Measurements from ENCODE around the gene PLPP2. TPM values are rescaled to one million over a fixed set of nuclear protein-coding genes. Genes with fewer than 3 reads are reported as not detected.

PLPP2 gene
- total and polyA plus RNA-seq, 2 of the 13 experiments (the other 11 are each of a cell fraction or from before 2014, with no cell fraction given) = not detected

- no peaks in the 10 kb centered on the region for H4K20me1 ChIP-seq (ENCODE audit: insufficient read depth, low read length)
- CTCF ChIA-PET (ENCODE audit: low intra/inter-chr PET ratio, low total read pairs) = no interaction called here
- ATAC-seq = peak; percentile 74
- no peak overlapping the region for H3K9ac ChIP-seq (ENCODE audit: insufficient read depth, low read depth, low read length)
- in situ Hi-C loops (cut with HindIII; ENCODE audit: extremely low pct_ligation_motif_present, low pct_unique_long_range_greater_than_20kb) = no loop called here
- no peak overlapping the region for H3K4me2 ChIP-seq (ENCODE audit: low read depth, low read length)
- H3K9me3 ChIP-seq (ENCODE audit: low read length) = no peaks in the 10 kb centered on the region
- no peak overlapping the region for H3K4me3 ChIP-seq (replicated peaks in 1 of 3; ENCODE audit: insufficient read depth in 1 of 3, low read depth in 2 of 3, low read length in 3 of 3)
- POLR2A ChIA-PET = no interaction called here
- DNase-seq (ENCODE audit: low spot score) = no peak
- peaks cover 4 to 27% of the 10 kb centered on the region in 2 experiments; a peak in 4 of 5 replicates for H3K27me3 ChIP-seq (ENCODE audit: control insufficient read depth in 1 of 2, insufficient read depth in 2 of 2, low read length in 2 of 2)
- no TSS peak for BruUV-seq (replicated peaks)
- H3K4me1 ChIP-seq (ENCODE audit: insufficient read depth, low read length) = no peaks in the 10 kb centered on the region
- H3K79me2 ChIP-seq (ENCODE audit: insufficient read depth, low read length) = no peaks in the 10 kb centered on the region
- FAIRE-seq = no peak
- H3K27ac ChIP-seq (ENCODE audit: extremely low read length, insufficient read depth, low read length) = no peak overlapping the region
- 25% methylated on average over 10 of the region's 12 CpGs for WGBS (ENCODE audit: low lambda C conversion rate)
- H3K36me3 ChIP-seq (replicated peaks in 1 of 2; ENCODE audit: control insufficient read depth in 1 of 2, insufficient read depth in 2 of 2, low read length in 2 of 2) = no peaks in the 10 kb centered on the region
- H2AFZ ChIP-seq (ENCODE audit: low read length) = no peak overlapping the region
- intact Hi-C loops (cut with micrococcal nuclease; ENCODE audit: unreplicated experiment) = no loop called here
- no peak for TF ChIP-seq ZNF609 (CRISPR knock-in tag; IDR thresholded peaks at IDR 0.05; ENCODE audit: borderline replicate concordance)
- no peak for TF ChIP-seq PLSCR1 (CRISPR knock-in tag; IDR thresholded peaks at IDR 0.05; ENCODE audit: borderline replicate concordance)
- no peak for TF ChIP-seq SUZ12 (IDR thresholded peaks at IDR 0.05; ENCODE audit: low read depth, low read length)
- TF ChIP-seq FOXO4 (CRISPR knock-in tag; conservative IDR thresholded peaks at IDR 0.05) = no peak
- no peak for TF ChIP-seq ZSCAN30 (CRISPR knock-in tag; IDR thresholded peaks at IDR 0.05)
- no peak for TF ChIP-seq THRA (CRISPR knock-in tag; IDR thresholded peaks at IDR 0.05; ENCODE audit: borderline replicate concordance)
- TF ChIP-seq ZNF251 (CRISPR knock-in tag; IDR thresholded peaks at IDR 0.05) = no peak
- no peak for TF ChIP-seq ZNF512 (CRISPR knock-in tag; IDR thresholded peaks at IDR 0.05)
- TF ChIP-seq NFIC (IDR thresholded peaks at IDR 0.05; ENCODE audit: low read length) = no peak
- TF ChIP-seq GATAD2A (CRISPR knock-in tag; IDR thresholded peaks at IDR 0.05) = no peak
- no peak for TF ChIP-seq SIX1 (CRISPR knock-in tag; IDR thresholded peaks at IDR 0.05; ENCODE audit: borderline replicate concordance)
- TF ChIP-seq SIN3A (IDR thresholded peaks at IDR 0.05; ENCODE audit: borderline replicate concordance, low read depth, low read length) = no peak
- TF ChIP-seq RBAK (CRISPR knock-in tag; IDR thresholded peaks at IDR 0.05) = no peak
- no peak for TF ChIP-seq ZNF597 (CRISPR knock-in tag; IDR thresholded peaks at IDR 0.05)
These were observed 10.6 kb downstream of the PLPP2 start for GRCh38 chr19:280541-281009.
